ENCODE data around the gene STOML1.
A peak's percentile ranks its signal among the peaks of the same experiment; 100 is the strongest.
"Not testable (repeated sequence)": the region's sequence is repeated elsewhere in the genome, so short reads cannot be mapped to it uniquely, and the experiment has no call there.

Gene STOML1

DNA sequence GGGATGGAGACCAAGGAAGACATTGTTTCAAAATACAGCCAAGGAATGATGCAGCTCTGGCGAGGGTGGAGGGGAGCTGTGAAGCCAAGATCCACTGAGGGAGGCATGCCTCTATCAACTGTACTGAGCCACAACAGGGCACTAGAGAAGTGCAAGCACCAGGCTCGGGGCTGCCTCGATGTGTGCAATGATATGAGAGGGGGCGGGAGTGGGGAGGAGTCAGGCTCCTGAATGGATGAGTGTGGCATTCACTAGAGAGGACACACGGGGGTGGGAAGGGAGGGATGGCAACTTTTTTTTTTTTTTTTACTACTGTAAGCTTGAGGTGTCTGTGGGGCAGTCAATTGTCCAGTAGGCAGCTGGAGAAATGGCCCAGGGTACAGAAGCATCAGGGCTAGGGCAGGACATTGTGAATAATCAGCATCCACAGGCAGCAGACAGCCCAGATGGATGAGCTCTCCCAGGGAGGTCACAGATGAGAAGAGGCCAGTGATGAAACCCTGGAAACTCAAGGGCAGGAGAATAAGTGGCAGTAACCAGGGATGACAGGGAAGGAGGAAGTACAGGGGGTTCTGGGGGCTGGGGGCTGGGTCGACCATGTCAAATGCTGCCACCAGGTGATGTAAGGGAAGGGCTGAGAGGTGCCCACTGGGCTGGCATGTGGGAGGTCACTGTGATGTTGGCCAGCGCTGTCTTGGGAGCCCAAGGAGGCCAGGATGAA is 5.9 kb downstream of the STOML1 start:
- no peak for DNase-seq

DNA sequence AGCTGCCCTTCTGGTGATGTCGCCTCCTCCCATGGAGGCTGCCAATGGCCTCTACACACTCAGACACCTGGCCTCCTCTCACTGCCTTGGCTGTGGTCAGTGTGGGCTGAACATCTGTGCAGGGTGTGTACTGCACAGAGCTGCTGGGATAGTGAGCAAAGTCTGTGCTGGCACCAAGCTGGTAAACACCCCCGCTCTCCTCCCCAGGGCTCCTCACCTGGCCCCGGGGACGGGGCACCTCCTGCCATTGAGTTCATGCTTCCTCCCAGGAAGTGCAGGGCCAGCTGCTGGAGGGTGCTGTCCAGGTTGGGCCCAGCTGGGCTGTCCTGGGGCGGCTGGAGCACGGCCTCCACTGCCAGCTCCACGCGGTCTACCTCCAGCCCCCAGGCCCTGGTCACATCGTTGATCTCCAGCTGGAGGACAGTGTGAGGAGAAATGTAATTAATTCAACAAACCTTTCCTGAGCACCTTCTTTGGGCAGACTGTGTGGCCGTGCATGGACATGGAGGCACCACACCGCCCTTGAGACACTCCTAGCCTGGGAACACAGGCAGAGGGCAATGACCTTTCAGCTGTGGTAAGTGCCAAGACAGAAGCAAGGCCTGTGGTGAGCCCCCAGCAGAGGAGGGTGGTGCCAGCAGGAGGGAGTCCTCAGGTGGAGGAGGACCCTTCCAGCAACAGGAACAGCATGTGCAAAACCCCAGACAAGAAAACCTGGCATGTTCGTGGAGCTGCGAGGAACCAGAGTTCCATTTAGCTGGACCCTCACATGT is 6.8 kb downstream of the STOML1 start:
- DNase-seq, result no peak

DNA sequence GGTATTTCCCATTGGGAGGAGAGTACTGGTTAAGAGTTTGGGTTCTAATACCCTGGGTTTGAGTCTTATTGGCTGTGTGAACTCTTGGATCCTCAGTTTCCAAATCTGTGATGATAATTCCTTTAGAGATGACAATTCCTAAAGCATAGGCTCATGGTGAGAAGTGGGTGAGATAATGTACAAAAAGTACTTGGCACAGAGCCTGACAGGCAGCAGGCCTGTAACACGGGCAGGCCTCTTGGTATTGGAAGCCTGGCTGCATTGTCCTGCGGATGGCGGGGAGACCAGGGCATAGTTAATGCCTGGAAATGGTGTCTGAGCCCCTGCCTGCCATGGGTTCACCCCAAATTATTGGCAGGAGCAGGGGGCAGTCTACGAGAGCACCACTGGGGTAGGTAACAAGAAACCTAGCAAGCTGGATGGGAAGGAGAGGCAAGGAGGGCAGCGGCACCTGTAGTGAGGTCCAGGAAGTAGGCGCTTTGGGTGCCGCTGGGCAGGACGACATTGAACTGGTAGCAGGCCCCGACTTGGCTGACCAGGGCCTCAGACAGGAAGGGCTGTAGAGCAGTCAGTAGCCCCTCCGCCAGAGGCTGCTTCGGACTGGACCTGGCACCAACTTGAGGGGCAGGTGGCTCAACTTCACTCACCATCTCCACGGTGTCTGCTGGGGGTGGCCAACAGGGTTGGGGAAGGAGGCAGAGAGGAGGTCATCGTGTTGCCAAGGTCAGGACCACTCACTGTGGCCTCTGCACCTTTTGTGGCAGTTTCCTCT is 7.7 kb downstream of the STOML1 start:
- DNase-seq, result no peak

DNA sequence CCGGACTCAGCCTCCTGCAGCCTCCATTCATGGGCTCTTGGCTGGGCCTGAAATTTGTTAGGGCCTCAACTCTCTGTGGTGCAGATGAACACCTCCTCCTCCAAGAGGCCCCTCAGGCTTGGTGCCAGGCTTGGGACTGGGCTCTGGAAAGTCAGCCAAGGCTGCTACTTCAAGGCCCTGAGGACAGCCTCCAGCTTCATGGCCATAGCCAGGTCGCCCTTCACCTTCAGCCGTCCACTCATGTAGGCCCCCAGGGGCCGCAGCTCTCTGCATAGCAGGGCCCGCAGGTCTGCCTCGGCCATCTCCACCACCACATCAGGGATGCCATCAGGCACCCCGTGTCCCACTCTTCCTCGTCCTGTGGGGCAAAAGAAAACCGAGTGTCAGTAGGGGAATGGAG is 8.3 kb downstream of the STOML1 start:
- no peak for DNase-seq

DNA sequence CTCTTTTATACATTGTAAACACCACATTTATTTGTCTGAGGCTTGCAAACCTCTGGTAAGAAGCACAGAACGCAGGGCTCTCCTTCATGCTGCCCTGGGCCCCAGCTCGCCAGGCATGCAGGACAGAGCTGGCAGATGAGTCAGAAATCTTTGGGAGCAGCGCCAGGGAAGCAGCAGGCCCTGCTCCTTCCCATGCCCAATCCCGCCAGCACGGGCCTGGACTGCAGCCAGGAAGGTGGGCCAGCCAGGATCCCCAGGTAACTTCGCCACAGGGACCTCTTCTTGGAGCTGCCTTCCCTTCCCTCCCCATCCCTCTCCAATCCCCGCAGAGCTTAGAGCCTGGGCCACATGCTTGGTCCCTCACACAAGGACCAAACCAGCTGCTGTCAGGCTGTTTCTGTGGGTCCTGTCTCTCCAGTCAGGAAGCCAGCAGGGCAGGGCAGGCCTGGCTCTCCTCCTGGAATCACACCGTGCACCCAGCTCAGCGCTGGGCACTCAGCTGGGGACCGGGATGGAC is 8.8 kb downstream of the STOML1 start:
- no peak for DNase-seq

DNA sequence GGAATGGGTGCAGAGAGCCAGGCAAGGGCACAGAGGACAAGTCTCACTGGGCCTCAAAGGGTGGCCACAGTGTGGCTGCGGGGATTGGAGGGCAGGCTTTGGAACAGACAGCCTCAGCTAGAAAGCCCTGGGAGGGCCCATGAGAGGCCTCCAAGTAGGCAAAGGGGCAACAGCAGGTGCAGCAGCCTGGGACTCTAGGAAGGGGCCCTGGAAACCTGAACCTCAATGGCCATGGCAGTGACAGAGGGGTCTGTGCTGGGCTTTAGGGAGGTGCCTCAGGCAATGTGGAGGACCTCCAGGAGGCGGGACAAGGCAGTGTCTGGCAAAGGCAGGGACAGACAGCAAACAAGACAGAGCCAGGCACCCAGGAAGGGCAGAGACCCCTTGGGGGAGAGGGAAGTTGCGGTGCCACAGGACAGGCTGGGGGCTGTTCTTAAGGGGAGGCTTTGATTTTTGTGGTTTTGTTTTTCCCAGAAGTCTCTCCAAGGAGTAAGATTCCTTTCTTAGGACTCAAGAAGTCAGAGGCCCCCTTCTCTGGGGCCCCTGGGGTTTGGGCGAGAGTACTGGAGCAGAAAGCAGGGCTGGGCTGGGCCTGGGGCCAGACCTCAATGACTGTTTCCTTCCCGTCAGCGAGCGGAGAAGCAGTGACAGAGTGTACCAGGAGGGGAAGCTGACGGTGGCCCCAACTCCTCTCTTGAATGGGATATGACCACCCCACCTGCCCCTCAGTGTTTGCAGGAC is 9.7 kb downstream of the STOML1 start:
- DNase-seq, result no peak

DNA sequence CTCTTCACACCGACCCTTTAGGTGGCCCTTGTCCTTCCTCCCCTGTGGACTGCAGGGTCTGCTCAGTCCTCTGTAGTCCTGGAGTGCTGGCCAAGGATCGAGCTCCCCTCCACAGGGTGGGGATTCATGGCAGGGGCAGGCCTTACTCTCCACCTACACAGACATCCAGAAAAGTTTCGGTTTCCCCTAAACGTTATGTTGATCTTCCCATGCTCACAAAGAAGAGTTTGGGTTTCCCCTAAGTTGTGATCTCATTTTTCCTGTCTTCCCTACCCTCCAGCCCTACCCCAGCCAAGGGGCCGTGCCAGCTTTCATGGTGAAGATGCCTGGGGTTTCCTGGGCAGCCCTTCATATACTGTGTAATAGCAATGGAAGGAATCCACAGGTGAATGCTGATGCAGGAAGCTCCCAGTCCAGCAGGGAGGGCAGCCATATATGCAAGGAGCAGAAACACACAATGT is 10.3 kb downstream of the STOML1 start:
- no peak for DNase-seq

DNA sequence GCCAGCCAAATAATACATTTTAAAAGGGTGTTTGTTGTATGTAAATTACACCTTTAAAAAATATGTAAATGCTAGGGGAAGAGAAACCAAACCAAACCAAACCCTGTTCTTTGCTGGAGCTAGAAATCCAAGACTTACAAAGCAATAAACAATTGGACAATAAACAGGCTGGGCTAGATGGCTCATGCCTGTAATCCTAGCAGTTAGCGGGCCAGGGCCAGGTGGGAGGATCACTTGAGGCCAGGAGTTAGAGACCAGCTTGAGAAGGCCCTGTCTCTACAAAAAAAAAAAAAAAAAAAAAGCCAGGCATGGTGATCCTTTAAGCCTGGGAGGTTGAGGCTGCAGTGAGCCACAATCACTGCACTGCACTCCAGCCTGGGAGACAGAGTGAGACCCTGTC is 12.5 kb downstream of the STOML1 start:
- DNase-seq, result no peak

DNA sequence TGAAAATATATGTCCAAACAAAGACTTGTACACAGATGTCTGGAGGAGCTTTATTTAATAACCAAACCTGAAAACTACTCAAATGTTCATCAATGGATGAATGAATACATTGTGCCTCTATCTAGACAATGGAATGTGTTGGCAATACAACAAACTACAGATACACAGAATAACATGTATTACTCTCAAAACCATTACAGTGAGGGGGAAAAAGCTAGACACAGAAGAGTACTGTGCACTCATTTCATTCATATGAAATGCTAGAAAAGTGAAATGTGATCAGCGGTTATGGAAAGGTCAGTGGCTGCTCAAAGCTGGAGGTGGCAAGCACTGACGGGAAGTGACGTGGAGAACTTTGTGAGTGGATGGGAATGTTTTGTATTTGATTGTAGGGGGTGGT is 13.2 kb downstream of the STOML1 start:
- DNase-seq, result no peak

DNA sequence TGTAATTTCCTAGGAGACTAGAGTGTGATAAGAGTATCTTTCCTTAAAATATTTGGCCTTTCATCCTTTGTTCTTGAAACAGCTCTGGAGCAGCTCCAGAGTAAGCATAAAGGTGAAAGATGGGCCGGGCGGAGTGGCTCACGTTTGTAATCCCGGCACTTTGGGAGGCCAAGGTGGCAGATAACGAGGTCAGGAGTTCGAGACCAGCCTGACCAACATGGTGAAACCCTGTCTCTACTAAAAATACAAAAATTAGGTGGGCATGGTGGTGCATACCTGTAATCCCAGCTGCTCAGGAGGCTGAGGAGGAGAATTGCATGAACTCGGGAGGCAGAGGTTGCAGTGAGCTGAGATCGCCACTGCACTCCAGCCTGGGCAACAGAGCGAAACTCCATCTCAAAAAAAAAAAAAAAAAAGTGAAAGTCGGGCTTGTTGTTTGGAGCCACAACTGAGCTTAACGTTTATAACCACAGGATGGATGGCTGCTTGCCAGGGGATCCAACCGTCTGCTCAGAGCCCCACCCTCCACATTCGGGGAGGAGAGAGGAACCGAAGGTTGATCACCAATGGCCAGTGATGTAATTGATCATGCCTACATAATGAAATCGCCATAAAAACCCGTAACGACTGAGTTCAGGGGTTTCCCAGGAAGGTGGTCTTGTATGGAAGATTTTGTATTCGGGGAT is 16.5 kb downstream of the STOML1 start:
- DNase-seq, result not testable (repeated sequence)

DNA sequence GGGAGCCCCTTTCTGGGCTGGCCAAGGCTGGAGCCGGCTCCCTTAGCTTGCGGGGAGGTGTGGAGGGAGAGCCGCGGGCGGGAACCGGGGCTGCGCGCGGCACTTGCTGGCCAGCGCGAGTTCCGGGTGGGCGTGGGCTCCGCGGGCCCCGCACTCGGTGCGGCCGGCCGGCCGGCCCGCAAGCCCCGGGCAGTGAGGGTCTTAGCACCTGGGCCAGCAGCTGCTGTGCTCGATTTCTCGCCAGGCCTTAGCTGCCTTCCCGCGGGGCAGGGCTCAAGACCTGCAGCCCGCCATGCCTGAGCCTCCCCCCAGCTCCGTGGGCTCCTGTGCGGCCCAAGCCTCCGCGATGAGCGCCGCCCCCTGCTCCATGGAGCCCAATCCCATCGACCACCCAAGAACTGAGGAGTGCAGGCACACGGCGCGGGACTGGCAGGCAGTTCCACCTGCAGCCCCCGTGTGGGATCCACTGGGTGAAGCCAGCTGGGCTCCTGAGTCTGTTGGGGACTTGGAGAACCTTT is 18.4 kb downstream of the STOML1 start:
- DNase-seq, result not testable (repeated sequence)

DNA sequence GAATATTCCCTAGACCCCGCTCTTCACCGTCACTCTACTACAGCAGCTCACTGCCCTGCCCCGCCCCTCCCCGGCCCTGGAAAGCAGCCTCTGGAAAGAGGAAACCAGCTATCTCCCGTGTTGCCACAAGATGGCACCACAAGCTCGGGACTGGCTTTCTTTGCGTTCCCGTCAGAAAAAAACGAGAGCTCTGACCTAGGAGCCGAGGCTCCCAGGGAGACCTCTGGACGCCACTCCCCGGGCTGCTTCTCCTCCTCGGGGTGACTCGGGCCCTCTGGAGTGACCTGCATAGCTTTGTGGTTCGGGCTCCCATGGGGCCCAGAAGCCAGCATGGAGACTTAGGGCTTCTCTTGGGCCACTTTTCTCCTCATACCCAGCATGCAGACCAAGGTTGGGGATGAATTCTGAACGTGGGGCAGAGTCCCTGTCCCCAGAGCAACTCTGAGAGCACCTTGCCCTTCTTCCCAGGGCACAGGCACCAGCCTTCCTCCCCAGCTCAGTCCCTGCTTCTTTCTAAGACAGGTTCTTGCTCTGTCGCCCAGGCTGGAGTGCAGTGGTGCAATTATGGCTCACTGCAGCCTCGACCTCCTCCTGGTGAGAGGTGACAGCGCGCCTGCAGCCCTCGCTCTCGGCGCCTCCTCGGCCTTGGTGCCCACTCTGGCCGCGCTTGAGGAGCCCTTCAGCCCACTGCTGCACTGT is 19.0 kb downstream of the STOML1 start:
- peak; percentile 77 for DNase-seq

DNA sequence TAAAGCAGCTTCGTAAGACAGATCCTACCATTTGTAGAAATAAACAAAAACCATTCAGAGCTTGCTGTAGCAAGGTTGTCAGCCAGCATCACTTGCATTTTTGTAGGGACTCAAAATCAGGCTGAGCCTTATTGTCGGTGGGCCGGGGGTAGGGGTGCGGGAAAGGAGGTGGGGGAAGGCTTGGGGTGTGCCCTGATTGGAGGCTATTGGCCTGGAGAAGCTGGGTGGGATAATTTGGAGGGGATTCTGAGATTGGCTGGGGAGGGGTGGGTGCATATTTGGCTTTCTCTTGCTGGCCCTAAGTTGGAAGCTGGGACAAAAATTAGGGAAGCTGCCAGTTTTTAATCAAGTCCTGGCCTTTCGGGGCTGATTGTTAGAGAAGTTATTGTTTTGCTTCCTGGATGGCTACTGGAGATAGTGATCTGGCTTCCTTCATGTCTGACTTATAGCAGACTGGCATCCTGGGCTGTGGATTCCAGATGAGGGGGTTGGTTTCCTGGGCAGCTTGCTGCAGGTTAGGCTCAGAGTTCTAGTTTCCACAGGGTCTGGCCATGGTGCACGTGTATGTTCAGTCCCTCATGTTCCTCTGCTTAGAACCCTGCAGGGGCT is 22.8 kb downstream of the STOML1 start:
- no peak for DNase-seq

DNA sequence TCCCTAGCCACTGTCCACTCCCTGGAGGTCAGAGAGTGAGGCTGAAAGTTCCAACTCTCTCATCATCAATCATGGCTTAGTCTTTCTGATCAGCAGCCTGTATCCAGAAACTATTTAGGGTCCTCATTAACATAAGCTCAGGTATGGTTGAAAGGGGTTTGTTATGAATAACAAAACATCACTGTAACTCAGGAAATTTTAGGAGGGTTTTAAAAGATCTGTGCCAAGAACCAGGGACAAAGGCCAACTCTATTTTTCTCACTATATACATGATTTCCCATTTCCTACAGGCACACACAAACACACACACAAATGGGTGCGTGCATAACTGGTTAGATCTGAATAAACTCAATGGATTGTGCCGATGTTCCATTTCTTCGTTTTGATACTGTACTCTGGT is 23.6 kb downstream of the STOML1 start:
- no peak for DNase-seq

DNA sequence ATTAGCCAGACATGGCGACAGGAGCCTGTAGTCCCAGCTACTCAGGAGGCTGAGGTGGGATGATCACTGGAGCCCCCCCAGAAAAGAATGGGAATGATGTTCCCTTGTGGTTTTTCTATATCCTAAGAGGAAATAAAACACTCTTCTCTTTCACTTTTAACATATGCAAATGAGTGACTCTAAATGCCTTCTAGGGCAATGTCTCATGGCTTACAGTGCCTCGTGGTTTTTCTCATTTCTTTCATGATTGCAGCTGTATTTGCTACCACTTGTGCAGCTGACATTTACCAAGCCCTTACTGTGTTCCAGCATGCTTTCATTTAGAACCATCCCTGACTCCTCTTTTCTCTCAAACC is 26.4 kb downstream of the STOML1 start:
- DNase-seq, result no peak

DNA sequence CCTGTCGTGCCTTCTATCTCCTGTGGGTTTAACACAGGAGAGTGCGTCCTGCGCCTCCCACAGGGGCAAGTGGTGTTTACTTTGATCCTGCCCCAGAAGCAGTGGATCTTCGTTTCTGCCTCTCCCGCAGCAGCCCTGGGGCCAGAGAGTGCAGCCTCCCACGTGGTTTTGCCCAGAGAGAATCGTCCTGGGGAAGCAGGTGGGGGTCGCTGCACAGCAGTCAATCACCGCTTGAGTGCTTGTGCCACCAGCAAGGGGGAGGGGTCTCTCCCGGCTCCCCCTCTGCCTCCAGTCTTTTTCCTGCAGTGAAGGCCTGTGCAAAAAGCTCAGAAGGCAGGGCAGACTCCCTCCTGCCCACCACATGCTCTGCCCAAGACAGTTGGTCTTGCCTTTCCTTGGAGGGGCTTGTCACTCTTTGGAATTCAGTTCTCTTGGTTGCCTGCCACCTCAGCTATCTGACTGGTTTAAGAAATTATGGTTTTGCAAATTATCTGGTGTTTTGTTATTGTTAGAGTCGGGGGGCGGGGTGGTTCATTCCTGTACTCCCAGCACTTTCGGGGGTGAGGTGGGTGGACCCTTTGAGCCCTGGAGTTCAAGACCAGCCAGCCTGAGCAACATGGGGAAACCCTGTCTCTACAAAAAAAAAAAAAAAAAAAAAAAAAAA is 26.9 kb downstream of the STOML1 start:
- DNase-seq, result no peak

DNA sequence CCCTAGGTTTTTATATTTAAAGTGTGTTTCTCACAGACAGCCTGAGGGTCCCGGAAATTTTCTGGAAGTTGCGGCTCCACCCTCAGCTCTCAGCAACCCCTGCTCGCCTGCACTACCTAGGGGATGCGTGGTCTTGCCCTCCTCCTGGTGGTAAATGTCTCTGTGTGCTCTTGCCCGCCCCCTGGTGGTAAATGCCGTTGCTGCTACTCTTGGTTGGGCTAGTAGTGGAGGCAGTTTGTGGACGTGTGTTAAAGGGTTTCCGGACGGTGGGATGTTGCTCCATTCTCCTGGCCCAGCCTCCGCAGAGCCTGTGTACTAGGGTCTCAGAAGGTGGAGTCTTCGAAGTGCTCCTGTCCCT is 27.4 kb downstream of the STOML1 start:
- DNase-seq, result peak; percentile 79

DNA sequence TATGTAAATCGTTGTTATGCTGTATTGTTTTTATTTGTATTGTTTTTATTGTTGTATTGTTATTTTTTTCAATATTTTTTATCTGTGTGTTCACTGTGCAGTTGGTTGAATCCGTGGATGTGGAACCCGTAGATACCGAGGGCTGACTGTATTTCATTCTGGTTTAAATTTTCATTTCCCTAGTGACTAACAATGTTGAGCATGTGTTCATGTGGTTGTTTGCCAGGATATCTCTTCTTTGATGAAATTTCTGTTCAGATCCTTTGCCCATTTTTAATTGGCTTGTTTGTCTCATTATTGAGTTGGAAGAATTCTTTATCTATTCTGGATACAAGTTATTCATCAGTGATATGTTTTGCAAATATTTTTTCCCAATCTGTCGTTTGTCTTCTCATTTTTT is 29.7 kb downstream of the STOML1 start:
- DNase-seq, result no peak

DNA sequence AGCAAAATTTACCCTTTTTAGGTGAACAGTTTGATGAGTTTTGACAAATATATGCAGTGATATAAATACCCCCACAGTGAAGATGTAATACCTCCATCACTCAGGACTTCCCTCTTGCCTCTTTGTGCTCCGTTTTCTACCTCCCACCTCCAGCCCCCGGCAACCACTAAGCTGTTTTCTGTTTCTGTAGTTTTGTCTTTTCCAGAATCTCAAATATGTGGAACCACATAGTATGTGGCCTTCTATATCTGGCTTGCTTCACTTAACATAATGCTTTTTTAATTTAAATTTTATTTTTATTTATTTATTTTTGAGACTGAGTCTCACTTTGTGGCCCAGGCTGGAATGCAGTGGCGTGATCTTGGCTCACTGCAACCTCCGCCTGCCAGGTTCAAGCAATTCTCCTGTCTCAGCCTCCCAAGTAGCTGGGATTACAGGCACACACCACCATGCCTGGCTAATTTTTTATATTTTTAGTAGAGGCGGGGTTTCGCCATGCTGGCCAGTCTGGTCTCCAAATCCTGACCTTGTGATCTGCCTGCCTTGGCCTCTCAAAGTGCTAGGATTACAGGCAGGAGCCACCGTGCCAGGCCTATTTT is 31.5 kb downstream of the STOML1 start:
- DNase-seq, result not testable (repeated sequence)

DNA sequence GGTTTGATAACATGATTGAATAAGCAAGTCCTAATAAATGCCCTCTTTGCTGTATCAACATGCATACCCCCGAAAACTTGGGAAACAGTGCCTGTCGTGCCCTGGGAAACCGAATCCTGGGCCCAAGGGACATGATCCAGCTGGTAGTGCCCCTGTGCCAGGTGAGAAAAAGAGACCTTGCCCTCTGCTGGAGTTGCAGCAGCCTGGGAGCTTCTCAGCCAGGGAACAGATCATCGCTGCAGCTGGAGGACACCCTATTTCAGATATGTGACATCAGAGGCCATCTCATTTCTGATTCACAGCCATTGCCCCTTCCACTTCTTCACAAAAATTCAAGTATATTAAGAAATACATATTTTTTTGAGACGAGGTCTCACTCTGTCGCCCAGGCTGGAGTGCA is 32.3 kb downstream of the STOML1 start:
- no peak for DNase-seq
